A549 treated with AZD9567 at 1 μM for 4 hours (cell line): ENCODE data around the gene COX7C. TPM values are rescaled to one million over a fixed set of nuclear protein-coding genes. Genes with fewer than 3 reads are reported as not detected.

Experiments used
- total RNA-seq: library from RNA; stranded (reverse); fragments of 200-300 nt; extraction: Qiagen RNA extraction; gene quantifications from 5 replicates; pipeline ENCODE4 v1.2.3, GENCODE V29; 2022; ENCODE audit not compliant: insufficient read depth

Gene COX7C
- 616 to 817 TPM (median 626 TPM) in 5 replicates for total RNA-seq

GRCh38 chr5:86617756-86618576 is at the start of gene COX7C:
COX7C (plus strand) TSS chr5:86617941; CDS start chr5:86618056, 115 bp downstream.

